NCI-H2196 (cell line): Measurements from ENCODE around the gene LYST.
"Not testable (repeated sequence)": the region's sequence is repeated elsewhere in the genome, so short reads cannot be mapped to it uniquely, and the experiment has no call there.

ENCODE experiments used
- DNase-seq: peaks from one replicate; lab custom pipeline; 2025; ENCODE audit not compliant: unreplicated experiment; lab: John Stamatoyannopoulos, UW

Gene LYST

GRCh38 chr1:235861857-235862256 lies 4.8 kb downstream of the LYST start:
- DNase-seq = no peak

DNA sequence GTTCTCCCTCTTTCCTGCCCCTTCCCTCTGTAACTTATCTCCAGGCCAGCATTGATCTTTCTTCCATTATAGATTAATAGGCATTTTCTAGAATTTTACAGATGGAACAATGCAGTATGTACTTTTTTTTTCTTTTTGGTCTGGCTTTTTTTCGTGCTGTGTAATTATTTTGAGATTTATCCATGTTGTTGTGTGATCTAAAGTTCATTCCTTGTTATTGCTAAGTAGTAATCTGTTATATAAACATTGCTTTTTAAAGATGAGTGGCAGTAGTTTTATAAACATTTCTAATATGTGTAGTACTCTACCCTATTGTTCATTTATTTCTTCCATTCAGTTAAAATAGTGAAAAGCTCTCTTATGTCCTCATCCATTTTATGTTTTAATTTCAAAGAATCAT lies 5.9 kb downstream of the LYST start:
- no peak for DNase-seq

DNA sequence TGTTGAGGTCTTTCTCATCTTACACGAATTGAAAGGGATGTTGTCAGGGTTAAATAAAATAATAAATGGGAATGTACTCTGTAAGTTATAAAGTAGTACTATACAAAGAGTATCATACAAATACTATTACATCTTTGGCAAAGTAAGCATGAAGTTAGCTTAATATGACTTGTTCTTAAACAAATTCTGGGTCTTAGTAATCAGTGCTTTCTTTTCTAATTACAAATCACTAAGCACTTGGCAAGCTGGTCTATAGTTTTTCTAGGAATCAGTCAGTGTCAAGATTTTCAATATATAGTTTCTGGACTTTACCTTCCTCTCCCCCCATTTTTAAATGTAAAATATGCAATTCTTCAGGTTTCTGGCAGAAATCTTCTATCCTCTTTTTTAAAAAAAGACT lies 6.9 kb downstream of the LYST start:
- no peak for DNase-seq

- no peak for DNase-seq
These were observed 7.9 kb downstream of the LYST start for GRCh38 chr1:235858766-235859165.

GRCh38 chr1:235857756-235858155 lies 8.9 kb downstream of the LYST start:
- no peak for DNase-seq

- no peak for DNase-seq
These were observed 10.8 kb downstream of the LYST start for GRCh38 chr1:235855811-235856429.

DNA sequence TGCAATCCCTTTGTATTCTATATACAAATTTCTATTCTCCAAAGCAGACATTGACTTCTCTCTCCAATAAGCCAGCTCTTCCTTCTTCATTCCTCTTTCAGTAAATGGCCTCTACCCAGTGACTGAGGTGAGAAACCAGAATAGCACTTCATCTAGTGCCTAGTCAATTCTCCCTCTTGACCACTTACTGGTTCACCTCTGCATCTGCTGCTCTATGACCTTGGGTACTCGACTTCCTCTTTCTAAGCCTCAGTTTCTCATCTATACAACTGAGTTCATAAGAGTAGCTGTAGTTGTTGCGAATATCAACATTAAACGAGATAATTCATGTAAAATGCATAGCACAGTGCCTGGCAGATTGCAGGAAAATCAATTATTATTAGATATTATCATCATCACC lies 12.4 kb downstream of the LYST start:
- DNase-seq = no peak

- DNase-seq = no peak
These were observed 13.1 kb downstream of the LYST start for GRCh38 chr1:235853653-235854052.

DNA sequence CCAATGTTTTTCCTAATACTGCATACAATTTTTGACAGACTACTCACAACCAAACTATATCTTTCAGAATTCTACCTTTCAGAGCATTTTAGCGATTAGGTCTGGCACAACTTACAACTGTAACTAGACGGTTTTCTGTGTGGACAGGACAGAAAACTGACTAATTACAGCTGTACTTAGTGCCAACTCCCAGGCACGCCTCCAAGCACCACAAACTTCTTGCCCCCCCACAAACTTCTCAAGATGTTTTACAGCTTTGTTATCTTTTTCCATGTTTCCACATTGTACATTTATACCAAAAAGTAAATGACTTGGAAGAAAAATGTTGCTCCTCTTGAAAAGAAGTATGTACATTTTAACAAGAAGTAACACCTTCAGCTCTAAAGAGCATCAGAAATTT lies 13.8 kb downstream of the LYST start:
- no peak for DNase-seq

- no peak for DNase-seq
These were observed 14.8 kb downstream of the LYST start for GRCh38 chr1:235851939-235852338.

DNA sequence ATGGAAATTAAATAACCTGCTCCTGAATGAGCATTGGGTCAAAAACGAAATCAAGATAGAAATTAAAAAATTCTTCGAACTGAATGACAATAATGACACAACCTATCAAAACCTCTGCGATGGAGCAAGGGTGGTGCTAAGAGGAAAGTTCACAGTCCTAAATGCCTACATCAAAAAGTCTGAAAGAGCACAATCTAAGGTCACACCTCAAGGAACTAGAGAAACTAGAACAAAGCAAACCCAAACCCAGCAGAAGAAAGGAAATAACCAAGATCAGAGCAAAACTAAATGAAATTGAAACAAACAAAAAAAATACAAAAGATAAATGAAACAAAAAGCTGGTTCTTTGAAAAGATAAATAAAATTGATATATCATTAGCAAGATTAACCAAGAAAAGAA lies 18.5 kb downstream of the LYST start:
- DNase-seq = not testable (repeated sequence)

DNA sequence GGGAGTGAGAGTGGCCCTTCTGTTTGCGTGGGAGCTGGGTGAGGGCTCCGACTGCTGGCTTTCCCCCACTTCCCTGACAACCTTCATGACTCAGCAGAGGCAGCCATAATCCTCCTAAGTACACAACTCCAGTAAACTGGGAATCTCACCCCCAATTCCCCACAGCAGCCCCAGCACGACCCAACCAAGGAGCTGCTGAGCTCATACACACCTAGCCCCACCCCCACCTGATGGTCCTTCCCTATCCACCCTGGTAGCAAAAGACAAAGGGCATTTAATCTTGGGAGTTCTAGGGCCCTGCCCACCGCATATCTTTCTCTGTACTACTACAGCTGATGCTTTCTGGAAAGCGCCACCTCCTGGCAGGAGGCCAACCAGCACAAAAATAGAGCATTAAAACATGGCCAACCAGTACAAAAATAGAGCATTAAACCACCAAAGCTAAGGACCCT lies 21.0 kb downstream of the LYST start:
- not testable (repeated sequence) for DNase-seq

GRCh38 chr1:235844776-235845175 lies 21.9 kb downstream of the LYST start:
- DNase-seq = no peak

- peak; percentile 7 for DNase-seq
These were observed 23.2 kb downstream of the LYST start for GRCh38 chr1:235843461-235843961.

GRCh38 chr1:235841938-235842545 lies 24.7 kb downstream of the LYST start:
- DNase-seq = no peak

DNA sequence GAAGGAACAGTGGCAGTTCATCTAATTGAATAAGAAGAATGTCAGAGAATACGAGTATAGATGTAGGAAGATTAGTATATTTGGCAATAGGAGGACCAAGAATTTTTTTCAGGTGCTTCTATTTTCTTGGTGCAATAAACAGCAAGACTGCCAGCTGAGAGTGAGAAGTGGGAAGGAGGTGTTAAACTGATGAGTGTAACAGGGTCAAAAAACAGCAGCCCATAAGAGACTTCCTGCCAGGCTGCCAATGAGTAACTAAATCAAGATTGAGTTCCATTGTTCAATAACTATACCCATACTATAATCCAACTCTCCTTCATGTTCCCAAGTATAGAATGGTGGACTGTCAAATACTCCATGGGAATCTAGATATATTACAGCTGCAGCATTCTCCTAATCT lies 28.7 kb downstream of the LYST start:
- no peak for DNase-seq

GRCh38 chr1:235835226-235835625 lies 31.5 kb downstream of the LYST start:
- no peak for DNase-seq

DNA sequence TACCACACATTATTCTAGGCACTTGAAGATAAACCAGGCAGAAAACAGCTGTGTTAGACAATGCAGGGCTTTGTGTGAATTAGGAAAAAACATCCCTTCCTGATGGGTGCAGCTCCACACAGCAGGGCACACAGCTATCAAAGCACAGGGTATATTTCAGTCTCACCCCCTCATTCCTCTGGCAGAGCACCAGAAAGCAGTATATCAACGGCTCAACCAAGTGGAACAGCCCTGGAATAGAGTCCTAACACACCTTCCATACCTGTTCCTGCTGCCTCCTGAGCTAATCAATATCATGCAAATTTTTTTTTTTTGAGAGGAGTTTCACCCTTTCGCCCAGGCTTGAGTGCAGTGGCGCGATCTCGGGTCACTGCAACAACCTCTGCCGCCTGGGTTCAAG lies 32.1 kb downstream of the LYST start:
- no peak for DNase-seq

DNA sequence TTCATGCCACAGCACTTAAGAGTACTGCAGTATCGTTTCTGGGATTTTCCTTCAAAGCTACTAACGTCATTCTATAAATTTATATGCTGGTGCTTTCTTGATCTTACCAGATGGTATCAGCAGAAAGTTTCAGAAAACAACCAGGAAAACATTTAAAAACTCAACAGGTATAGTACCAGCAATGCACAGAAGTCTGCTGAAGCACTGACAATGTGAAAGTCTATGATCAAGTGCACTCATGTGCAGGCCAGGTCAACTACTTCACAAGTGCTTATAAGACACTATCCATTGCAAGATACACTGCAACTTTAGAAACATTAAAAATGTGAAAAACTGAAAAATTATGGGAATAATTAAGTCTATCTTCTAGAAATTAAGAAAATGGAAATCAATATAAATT lies 34.7 kb downstream of the LYST start:
- no peak for DNase-seq

DNA sequence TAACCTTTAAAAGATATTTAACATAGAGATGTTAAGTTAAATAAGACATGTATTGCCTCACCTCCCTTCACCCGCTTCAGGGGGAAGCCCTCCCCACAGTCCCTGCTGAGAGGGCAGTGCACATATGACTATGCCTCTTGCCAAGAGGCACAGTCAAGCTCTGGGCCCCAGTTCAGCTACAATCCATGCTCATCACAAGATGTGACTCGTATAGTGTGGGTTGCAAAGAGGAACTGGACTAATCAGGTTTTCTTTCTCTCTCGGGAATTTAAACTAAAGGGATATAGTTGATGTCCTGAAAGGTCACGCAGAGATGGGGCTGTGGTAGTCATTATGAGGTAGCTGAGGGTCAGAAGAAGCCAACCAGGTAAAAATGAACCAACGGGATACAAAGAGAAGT lies 35.6 kb downstream of the LYST start:
- no peak for DNase-seq

- no peak for DNase-seq
These were observed 40.4 kb downstream of the LYST start for GRCh38 chr1:235826102-235826854.

DNA sequence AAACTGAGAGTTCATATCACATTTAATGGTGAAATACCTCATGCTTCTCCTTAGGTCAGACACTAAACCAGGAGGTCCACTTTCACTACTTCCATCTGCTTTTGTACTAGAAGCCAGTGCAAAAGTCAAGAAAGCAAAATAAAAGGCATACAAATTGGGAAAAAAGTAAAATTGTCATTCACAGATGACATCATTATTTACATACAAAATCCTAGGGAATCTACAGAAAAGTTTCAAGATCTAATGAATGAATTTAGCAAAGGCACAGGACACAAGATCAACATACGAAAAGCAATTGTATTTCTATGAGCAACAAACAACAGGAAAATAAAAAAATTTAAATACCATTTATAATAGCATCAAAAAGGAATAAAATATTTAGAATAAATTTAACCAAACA lies 41.5 kb downstream of the LYST start:
- DNase-seq = no peak
